HG02623 (cell line): ENCODE data around the gene MACROD1.

Experiments used
- ATAC-seq: cut with Tn5 transposase; IDR thresholded peaks from one replicate; pipeline ENCODE4 v1.9.1; 2021; ENCODE audit warnings: moderate library complexity; ENCODE audit not compliant: unreplicated experiment

MACROD1 gene

DNA sequence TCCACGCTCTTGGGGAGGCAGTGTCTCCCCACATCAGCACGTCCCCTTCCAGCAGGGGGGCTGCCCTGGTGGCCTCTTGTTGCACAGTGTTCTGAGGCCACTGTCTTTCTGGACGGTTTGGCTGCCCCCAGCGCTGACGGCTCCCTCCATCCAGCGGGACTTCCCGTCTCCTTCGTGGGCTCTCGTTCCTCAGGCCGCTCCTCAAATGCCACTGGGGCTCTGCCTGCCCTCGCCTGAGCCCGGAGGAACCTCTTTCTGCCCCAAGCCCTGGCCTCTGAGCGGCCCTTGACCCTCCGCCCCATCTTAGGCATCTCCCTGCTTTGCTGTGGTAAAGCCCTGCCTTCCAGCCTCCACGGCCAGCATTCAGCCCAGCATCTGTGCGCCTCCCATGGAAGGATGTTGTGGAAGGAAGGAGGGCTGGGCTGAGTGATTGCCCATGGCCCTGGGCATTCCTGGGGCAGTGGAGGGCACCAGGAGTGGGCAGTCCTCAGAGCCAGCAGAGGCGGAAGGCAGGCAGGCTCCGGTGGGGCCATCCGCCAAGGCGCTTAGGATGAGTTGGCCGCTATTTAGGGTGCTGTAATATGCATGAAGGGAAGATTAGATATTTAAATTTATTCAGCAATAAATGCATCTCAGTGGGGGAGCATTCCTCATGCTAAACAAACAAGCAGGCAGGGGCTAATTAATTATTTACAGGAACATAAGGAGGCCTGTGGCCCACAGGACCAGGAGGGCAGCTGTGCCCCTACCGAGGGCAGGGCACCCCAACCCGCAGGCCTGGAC is 161.9 kb downstream of the MACROD1 start:
- no peak for ATAC-seq

DNA sequence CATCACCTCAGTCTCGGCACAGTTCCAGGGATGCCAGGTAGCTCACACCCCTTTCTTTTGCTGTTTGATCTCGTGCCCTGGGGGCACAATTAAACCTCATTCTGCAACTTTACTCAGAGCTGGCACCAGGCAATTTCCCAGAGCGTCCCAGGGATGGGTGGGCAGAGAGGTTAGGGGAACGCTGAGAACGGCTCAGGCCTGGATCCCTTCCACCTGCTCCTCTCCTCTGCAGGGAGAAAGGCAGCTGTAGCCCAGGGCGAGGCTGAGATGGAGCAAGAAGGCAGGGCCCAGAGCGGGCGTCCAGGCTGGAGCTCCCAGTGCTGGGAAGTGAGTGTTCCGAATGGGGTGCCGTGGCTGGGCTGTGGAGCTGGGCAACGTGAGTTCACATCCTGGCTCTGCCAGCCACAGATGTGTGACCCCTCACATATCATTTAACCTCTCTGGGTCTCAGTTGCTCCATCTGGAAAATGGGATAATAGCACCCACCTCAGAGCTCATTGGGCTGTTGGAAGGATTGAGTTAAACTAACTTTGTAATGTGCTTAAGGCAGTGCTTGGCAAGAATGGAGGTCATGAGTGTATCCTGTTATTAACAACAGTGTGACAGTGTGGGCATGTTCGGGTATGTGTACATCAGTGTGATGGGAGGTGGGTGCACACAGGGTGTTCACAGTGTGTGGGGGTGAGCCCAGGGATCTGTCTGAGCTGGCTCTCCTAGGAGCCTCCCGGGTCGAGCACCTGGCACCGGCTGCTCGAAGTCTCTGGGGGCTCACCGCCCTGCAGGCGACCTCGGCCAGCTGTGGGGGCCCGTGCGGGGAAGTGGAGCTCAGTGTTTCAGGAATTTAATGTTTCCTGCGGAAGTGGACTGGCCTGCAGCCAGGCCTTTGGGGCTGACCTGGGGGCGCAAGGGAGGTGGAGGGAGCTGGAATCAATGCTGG is 164.2 kb downstream of the MACROD1 start:
- no peak for ATAC-seq

DNA sequence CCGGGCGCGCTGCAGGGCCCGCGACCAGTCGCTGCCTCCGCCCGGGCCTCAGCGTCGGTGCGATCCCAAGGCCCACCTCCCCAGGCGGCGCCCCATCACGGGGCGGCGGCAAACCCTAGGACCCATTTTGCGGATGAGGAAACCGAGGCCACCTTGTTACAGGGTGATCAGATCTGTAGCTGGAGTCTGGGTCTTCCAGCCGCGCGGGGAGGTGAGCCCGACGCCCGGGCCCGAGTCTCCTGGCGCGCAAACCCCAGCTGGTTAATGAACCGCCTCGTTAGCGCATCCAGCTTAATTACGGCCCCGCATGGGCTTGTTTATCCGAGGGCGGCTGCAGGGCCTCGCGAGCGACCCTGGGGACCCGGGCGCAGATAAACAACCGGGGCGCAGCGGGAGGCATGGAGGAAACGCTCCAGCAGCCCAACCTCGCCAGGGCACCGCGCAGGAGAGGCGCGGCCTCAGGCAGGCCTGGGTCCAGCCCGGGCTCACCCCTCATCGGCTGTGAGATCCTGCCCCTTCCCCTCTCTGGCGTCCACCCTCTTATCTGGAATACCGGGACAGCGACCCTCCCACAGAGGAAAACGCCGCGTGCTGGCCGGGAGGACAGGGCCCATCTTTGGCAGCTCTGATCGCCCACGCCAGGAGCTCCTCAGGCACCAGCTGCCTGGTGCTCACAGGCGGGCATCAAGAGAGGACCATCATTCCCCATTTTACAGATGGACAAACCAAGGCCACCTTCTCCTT is 165.0 kb downstream of the MACROD1 start:
- ATAC-seq: no peak

DNA sequence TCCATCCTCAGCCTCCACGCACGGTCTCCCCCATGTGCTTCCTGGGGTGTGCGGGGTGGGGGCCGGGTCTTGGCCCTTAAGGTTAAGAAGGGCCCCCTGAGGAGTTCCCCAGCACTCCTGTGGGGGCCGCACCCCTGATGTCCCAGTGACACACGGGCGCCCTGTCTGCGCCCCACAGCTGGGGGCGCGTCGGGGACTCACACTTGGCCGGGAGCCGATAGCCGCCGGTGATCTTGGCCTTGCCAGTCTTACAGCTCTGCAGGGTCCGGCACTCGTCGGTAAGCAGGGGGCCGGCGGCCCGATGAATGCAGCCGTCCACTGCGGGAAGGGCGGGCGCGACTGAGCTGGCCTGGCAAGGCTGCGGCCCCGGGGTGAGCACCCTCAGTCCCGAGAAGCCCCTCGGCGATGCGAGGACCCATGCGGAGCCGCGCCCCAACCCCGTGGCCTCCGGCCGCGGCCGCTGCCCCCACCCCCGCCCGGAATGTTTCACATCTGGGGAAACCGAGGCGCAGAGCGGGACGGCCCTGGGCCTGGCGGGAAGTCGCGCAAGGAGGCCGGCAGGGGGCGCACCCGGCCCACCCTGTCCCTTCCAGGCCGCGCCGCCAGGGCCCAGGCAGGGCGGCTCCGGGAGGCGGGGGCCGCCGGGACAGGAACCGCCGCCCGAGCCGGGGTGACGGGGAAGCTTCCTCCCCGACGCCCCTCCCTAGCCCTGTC is 165.7 kb downstream of the MACROD1 start:
- peak; percentile 35 for ATAC-seq

DNA sequence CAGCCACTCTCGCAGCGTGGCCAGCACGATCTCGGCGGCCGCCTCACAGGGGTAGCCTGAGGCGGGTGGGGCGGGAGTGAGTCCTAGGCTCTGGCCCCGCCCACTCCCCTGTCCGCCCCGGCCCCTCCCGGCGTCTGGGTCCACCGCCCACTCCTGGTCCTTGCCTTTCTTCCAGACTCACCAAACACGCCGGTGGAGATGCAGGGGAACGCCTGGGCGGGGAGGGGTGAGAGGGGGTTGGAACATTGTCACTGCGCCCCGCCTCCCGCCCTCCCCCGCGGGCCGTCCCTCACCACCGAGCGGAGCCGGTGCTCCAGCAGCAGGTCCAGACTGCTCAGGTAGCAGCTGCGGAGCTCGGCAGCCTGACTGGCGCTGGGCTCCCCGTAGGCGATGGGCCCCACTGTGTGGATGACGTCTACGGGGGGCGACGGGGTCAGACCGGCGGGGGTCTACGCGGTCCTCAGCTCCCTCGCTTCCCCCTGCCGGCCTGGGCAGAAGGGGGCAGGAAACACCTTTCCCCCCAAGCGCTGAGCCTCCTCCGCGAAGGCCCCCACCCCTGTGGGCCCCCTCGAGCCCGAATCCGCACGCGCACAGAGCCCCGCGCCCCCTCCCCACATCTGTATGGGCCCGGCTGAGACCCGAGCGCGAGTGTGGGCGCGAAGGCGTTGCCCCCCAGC is 166.4 kb downstream of the MACROD1 start:
- no peak for ATAC-seq

DNA sequence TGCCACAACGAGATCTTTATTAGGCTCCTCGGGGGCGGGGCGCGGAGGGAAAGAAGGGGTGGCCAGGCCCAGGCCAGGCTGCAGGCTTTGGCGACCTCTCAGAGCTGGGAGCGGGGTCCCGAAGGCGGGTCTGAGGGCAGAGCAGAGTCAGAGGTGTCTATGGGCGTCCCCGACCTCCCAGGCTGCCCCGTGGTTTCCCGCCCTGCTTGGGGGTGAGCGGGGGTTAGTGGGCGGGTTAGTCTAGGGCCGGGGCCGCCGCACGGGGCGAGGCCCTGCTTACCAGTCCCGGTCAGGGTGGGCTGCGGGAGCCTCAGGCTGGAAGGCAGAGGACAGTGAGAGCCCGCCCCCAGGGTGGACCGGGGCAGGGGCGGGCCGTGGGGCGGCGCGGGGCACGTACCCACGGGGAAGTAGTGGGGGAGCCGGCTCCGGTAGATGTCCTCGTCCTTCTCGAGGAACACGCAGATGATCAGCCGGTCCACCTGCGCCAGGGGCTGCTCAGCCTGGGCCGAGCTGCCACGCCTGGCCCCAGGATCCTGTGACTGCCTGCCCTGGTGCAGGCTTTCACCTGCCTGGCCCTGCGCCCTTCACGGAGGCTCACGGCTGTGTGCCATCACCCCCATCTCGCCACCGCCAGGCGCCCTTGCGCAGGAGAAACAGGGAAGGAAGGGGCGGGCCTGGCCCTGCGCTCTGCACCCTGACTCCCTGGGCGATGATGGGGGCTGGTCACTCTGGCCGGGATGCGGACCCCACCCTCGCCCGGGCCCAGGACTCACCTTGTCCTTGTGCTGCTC is 167.2 kb downstream of the MACROD1 start:
- no peak for ATAC-seq

DNA sequence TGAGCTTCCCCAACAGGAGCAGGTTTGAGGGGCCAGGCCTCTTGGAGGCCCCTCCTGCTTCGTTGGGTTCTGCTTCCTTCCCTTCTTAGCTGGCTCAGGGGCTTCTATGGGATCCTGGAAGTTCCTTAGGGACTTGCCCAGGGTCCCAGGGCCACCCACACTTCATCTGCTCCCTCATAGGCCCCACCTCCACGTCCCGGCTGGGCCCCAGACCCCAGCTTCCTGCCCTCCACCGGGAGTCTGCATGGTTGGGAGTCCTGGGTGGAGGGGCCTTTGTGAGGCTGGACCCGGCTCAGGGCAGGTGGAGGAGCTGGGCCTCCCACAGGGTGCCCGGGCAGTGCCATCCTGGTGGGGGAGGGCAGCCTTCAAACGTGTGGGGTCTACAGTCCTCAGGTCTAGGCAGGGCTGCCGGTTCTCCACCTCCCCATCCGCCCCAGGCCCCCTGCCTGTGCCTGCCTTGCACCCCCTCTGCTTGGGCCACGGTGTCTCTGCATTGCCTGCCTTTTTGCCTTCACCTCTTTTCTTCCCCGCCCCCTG is 168.0 kb downstream of the MACROD1 start:
- no peak for ATAC-seq

DNA sequence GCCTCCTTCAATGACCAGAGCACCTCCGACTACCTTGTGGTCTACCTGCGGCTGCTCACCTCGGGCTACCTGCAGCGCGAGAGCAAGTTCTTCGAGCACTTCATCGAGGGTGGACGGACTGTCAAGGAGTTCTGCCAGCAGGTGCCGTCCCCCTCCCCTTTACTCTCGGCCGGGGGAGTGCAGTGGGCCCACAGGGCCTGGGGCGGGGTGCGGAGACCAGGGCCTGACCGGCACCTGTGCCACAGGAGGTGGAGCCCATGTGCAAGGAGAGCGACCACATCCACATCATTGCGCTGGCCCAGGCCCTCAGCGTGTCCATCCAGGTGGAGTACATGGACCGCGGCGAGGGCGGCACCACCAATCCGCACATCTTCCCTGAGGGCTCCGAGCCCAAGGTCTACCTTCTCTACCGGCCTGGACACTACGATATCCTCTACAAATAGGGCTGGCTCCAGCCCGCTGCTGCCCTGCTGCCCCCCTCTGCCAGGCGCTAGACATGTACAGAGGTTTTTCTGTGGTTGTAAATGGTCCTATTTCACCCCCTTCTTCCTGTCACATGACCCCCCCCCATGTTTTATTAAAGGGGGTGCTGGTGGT is 168.7 kb downstream of the MACROD1 start:
- no peak for ATAC-seq

DNA sequence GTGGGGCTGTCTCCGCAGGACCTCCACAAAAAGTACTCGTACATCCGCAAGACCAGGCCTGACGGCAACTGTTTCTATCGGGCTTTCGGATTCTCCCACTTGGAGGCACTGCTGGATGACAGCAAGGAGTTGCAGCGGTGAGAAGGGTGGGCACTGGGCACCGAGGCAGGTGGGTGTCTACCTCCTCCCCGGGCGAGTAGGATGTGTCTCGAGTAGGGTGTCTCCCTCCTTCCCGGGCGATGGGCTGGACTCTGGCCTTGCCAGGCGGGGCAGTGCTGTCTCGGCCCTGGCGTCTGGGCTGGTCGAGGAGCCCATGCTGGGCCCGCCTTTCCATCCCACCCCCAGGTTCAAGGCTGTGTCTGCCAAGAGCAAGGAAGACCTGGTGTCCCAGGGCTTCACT is 169.4 kb downstream of the MACROD1 start:
- no peak for ATAC-seq

DNA sequence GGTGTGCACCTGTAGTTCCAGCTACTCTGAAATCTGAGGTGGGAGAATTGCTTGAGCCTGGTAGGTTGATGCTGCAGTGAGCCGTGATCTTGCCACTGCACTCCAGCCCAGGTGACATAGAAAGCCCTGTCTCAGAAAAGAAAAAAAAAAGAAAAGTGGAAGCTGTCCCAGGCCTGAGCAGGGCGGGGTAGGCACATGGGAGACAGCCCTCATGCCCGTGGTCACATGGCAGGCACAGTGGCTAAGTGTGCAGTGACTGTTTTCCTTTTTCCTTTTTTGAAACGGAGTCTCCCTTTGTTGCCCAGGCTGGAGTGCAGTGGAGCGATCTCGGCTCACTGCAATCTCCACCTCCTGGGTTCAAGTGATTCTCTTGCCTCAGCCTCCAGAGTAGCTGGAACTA is 171.9 kb downstream of the MACROD1 start:
- ATAC-seq: no peak

DNA sequence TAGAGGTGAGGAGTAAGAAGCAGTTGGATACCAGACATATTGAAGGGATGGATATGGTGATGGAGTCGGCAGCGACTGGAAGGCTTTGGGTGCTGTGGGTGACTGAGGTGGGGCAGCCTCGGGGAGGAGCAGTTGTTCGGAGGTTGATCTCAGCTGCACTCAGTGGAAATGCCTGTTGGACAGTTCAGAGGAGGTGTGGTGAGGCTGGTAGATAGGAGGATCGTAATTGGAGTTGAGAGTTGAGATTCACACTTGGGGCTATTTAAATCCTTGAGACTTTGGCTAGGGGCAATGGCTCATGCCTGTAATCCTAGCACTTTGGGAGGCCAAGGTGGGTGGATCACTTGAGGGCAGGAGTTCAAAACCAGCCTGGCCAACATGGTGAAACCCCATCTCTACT is 172.8 kb downstream of the MACROD1 start:
- no peak for ATAC-seq

DNA sequence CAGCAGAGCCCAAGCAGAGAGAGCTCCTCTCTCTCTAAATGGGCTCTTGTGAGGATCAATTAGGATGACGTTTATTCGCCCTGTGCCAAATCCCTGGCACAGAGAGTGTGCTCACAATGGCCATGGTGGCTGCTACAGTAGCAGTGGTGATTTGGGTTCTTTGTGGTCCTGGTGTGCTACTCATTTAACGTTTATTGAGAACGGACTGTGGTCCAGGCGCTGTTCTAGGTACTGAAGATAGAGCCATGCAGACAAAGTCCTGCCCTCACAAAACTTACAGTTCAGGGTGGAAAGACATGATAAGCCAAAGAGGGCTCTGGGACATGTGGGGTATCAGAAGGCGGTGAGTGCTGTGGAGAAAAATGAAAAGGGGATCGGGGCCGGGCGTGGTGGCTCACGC is 174.4 kb downstream of the MACROD1 start:
- no peak for ATAC-seq

DNA sequence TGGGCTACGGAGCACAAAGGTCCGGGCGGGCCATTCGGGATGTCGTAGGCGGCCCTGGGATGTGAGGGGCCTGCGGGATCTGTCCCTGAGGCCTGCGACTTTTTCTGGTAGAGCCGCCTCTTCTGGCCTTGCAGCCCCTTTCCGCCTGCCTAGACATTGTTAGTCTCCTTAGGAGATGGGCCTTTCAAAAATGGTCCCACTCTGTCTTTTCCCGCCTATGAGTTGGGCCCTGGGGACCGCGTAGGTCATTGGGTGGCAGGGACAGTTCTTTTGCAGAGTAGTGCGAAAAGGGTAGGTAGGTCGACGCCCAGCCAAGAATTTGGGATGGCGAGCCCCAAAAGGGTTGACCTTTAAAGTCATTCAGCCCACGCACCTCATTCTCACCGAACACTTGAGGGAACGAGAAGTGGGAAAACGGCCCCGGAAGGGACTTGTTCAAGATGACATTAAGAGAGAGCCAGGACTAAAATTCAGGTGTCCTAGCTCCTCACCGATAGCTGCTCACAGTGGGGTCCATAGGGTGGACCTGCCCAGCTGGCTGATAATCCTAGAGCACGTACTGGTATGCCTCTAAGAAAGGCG is 178.9 kb downstream of the MACROD1 start:
- no peak for ATAC-seq

DNA sequence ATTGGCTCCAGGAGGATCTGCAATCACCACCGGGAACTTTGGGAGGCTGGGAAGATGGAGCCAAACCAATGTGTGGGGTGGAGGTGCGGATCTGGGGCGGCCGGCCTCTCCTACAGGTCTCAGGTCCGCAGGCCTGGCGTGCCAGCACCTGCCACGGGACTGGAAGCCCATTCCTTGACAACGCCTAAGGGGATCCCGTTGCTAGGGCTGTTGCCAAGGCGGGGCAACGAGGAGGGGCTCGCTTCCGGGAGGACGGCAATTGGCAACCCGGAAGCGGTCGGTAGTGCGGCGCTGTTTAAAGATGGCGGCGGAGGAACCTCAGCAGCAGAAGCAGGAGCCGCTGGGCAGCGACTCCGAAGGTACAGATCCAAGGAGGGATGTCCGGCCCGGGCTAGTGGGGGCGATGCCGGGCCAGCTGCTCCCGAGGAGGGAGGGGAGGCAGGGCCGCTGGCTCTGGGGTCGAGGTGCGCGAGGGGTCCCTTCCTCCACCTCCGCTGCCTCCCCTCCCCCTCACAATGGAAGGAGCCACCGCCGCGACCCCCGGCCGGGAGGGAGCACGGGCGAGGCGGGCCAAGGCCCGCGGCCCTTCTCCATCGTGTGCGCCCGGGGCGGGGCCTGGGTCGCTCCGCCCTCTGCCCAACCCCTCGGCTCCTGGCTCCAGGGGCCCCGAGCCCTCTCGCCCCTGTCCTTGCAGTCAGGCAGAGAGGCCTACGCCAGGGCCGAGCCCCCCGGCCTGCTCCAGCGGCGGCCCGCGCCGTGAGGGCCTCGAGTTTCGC is 179.6 kb downstream of the MACROD1 start, which contains the start of gene OTUB1:
TSS of gene OTUB1 (plus strand) at position 283 of the 776 bp plus-strand sequence. CDS start at position 302, 19 bp downstream.
- ATAC-seq: peak; percentile 84

DNA sequence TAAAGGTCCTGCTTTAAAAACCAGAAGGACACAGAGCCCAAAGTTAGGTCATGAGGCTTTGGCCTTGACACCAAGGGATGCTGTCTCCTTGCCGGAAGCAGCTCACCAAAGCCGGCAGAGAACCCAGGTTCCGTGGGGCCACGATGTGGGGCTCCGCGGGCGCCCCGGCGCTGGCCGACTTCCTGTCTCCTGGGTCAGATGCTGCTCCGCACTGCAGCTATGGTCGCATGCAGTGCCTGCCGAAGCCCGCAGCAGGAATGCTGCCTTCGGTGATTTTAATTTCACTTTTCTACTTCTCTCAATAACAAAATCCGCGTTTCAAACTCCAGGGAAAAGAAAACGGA is 180.1 kb downstream of the MACROD1 start:
- ATAC-seq: peak; percentile 42

DNA sequence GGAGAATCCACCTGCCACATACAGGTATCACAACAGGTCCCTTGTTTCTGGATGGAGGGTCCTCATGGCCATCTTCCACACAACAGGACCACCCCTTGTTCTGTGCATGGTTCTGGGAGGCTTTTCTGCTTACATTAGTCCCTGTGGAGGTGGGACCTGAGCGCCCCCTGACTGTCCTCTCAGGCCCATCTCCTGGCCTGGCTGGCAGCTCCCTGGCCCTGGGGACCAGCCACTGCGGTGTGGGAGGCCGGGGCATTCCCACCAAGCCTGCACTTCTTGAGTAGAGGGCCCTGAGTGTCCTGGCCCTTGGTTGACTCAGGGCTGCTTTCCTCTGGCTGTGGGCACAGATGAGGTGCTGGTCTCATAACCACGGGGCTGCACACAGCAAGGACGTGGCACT is 186.5 kb downstream of the MACROD1 start:
- ATAC-seq: no peak

DNA sequence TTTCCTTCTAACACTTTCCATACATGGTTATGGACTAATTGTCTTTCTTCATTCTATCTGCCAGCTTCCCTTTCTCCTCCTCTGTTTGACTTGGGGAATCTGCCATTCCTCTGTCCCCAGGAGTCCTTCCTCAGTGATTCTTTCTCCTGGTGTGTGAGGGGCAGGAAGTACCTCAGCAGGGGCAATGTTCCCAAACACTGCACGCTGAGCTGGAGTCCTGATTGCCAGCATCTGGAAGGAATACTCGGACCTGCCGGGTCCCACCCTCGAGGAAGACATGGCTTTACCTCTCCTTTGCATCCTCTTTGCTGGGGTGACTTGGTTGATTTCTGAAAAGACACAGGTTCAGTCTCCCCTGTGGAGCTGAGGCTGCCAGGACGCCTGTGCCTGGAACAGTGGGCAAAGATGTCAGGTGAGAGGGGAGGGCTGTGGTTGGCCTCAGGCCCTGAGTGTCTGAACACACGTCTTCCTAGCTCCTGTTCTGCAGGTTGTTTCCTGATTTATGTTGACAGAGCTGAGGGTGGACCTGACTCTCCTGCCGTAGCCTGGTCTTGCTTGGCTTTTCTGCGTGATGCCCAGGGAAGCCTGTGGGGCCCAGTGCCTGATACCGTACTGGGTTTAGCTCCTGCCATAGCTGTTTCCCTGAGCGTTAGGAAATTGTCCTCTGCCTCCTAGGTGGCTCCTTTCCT is 187.2 kb downstream of the MACROD1 start:
- ATAC-seq: no peak
